HFF-Myc (cell line): ENCODE measurements around the gene AMDHD2.
A peak's percentile ranks its signal among the peaks of the same experiment; 100 is the strongest.
"Not testable (repeated sequence)": the region's sequence is repeated elsewhere in the genome, so short reads cannot be mapped to it uniquely, and the experiment has no call there.

ENCODE experiments used
- DNase-seq: peaks from one replicate; pipeline ENCODE4 v3.0.0-alpha.2; 2011; ENCODE audit warnings: low read depth; ENCODE audit errors: extremely low read depth
- H3K4me3 ChIP-seq: replicated peaks from 2 replicates; pipeline ENCODE4 v1.5.1; 2011; ENCODE audit warnings: low read depth, mild to moderate bottlenecking, control low read depth, low read length
- TF ChIP-seq, protein P1 (sequence below): IDR thresholded peaks from 2 replicates; pipeline ENCODE4 v1.5.1; 2012; ENCODE audit warnings: mild to moderate bottlenecking, low read depth, low read length, control low read depth; ENCODE audit errors: missing control alignments

The AMDHD2 gene

DNA sequence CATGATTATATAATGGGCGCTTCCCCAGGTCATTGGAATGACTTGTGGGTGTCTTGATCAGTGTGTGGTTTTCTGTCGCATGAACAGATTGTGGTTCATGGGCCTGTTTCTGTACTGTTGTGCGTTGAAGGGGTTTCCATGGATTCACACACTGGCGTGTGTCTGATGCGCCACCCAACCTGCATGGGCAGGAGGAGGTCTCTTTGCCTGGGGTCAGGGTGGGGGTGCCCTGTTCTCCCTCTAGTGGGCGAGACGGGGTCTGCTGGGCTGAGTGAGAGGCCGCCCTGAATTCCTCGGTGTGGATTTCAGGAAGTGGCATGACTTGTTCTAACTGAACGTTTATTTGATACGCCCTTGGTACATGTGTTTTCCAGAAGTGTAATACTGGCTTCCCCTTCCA lies 60.0 kb downstream of the AMDHD2 start:
- not testable (repeated sequence) for DNase-seq, H3K4me3 ChIP-seq
- TF ChIP-seq, protein P1, sequence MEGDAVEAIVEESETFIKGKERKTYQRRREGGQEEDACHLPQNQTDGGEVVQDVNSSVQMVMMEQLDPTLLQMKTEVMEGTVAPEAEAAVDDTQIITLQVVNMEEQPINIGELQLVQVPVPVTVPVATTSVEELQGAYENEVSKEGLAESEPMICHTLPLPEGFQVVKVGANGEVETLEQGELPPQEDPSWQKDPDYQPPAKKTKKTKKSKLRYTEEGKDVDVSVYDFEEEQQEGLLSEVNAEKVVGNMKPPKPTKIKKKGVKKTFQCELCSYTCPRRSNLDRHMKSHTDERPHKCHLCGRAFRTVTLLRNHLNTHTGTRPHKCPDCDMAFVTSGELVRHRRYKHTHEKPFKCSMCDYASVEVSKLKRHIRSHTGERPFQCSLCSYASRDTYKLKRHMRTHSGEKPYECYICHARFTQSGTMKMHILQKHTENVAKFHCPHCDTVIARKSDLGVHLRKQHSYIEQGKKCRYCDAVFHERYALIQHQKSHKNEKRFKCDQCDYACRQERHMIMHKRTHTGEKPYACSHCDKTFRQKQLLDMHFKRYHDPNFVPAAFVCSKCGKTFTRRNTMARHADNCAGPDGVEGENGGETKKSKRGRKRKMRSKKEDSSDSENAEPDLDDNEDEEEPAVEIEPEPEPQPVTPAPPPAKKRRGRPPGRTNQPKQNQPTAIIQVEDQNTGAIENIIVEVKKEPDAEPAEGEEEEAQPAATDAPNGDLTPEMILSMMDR: peak; percentile 14

DNA sequence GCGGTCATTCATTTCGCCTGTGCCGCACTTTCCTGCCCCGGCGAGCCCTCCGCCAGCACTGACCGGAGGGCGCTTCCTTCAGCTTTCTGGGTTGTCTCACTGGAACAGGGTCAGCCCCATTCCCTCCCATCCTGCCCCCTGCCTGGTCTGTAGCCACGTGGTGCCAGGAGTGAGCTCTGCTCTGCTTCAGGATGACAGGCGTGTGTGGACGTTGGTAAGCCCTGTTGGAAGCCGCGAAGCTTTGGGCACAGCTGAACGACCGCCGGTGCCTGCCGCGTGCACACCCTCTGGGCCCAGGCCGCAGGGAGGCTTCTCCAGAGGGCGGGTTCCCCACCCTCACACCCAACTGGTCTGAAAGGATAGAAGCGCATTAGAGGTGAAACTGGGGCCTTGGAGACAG lies 60.6 kb downstream of the AMDHD2 start:
- not testable (repeated sequence) for DNase-seq, H3K4me3 ChIP-seq
